Panc1 (cell line): ENCODE results near the gene SAP30. TPM values are rescaled to one million over a fixed set of nuclear protein-coding genes. Genes with fewer than 3 reads are reported as not detected.

Experiments used
- ATAC-seq: fragments of 200-7000 bp; cut with Tn5 transposase; 2 replicates; pipeline ENCODE4 v1.9.1; 2020; ENCODE audit warnings: mild to moderate bottlenecking, moderate library complexity
- BruUV-seq: library from RNA; stranded (reverse); fragments of 400-500 nt; replicated peaks from 2 replicates; lab custom pipeline; 2021; lab: Mats Ljungman, UMichigan
- CTCF ChIA-PET: fragments of 300-600 bp; sonication (Branson Sonifier 250); formaldehyde crosslinking; loops from one replicate; lab custom pipeline; 2022; ENCODE audit warnings: antibody characterized with exemption; lab: Charles Lee
- POLR2A ChIA-PET: fragments of 300-600 bp; sonication (Branson Sonifier 250); formaldehyde crosslinking; loops from one replicate; lab custom pipeline; 2022; ENCODE audit warnings: antibody characterized with exemption; lab: Charles Lee
- DNase-seq: peaks from one replicate; pipeline ENCODE4 v3.0.0-alpha.2; 2010; ENCODE audit warnings: low read depth, low spot score
- H3K27ac ChIP-seq: 2 replicates; pipeline ENCODE4 v1.5.1; 2011; ENCODE audit warnings: mild to moderate bottlenecking, low read length, inconsistent platforms
- H3K27me3 ChIP-seq: fragments of 200-500 bp; sonication (Bioruptor generic); 2 replicates; pipeline ENCODE4 v1.6.0; 2014; ENCODE audit warnings: low read length, inconsistent platforms; ENCODE audit not compliant: control insufficient read depth, insufficient read depth
- H3K36me3 ChIP-seq: fragments of 200-500 bp; sonication (Bioruptor generic); 2 replicates; pipeline ENCODE4 v1.5.1; 2014; ENCODE audit warnings: inconsistent platforms, mild to moderate bottlenecking, low read length, moderate library complexity; ENCODE audit not compliant: control insufficient read depth, insufficient read depth
- H3K4me1 ChIP-seq: 2 replicates; pipeline ENCODE4 v1.5.1; 2011; ENCODE audit warnings: inconsistent platforms, mild to moderate bottlenecking, low read length, moderate library complexity; ENCODE audit not compliant: control insufficient read depth, insufficient read depth
- H3K4me3 ChIP-seq, 2 experiments: 2 replicates each; pipeline ENCODE4 v1.5.1; 2011 to 2012; ENCODE audit warnings: low read depth in 2 of 2, low read length in 2 of 2, mild to moderate bottlenecking in 2 of 2, inconsistent platforms in 1 of 2, moderate library complexity in 1 of 2
- H3K9me3 ChIP-seq: fragments of 200-500 bp; sonication (Bioruptor generic); 2 replicates; pipeline ENCODE4 v1.5.1; 2014; ENCODE audit warnings: low read depth, mild to moderate bottlenecking, inconsistent platforms, low read length, moderate library complexity; ENCODE audit not compliant: control insufficient read depth, insufficient read depth
- POLR2AphosphoS5 ChIP-seq: IDR thresholded peaks from 2 replicates; pipeline ENCODE4 v1.6.1; 2012; ENCODE audit warnings: mild to moderate bottlenecking, low read depth, low read length, moderate library complexity
- SIN3A ChIP-seq: IDR thresholded peaks from 2 replicates; pipeline ENCODE4 v1.6.1; 2012; ENCODE audit warnings: low read depth, mild to moderate bottlenecking, low read length, moderate library complexity, borderline replicate concordance; ENCODE audit not compliant: insufficient read depth
- TCF7L2 ChIP-seq: IDR thresholded peaks from 2 replicates; pipeline ENCODE4 v1.6.1; 2011; ENCODE audit warnings: mild to moderate bottlenecking, low read depth, low read length, inconsistent platforms
- in situ Hi-C: cut with HindIII; loops from 2 replicates; pipeline ENCODE4 v1.10.0; 2016; ENCODE audit warnings: low sequenced_read_pairs, low pct_unique_long_range_greater_than_20kb
- intact Hi-C: fragments of 100-400 bp; cut with micrococcal nuclease; formaldehyde crosslinking; loops from one replicate; pipeline ENCODE4 v1.10.0; 2022; ENCODE audit not compliant: unreplicated experiment
- total RNA-seq: library from RNA; stranded (reverse); gene quantifications from one replicate; pipeline ENCODE4 v1.2.1, GENCODE V29; 2021; ENCODE audit not compliant: unreplicated experiment
- TF ChIP-seq, protein P1 (sequence below), 2 experiments: IDR thresholded peaks; 2 replicates each; pipeline ENCODE4 v1.6.1; 2011 to 2012; ENCODE audit warnings: low read depth in 2 of 2, control low read depth in 1 of 2, low read length in 1 of 2, mild to moderate bottlenecking in 1 of 2, moderate library complexity in 1 of 2; ENCODE audit not compliant: insufficient read depth in 1 of 2
- TF ChIP-seq, protein P2 (sequence below): fragments of 450-650 bp; IDR thresholded peaks from 2 replicates; pipeline ENCODE4 v1.5.1; 2017; ENCODE audit warnings: mild to moderate bottlenecking

The SAP30 gene
- total RNA-seq, 1 experiment from 2014 or later, result 23.4 TPM

DNA sequence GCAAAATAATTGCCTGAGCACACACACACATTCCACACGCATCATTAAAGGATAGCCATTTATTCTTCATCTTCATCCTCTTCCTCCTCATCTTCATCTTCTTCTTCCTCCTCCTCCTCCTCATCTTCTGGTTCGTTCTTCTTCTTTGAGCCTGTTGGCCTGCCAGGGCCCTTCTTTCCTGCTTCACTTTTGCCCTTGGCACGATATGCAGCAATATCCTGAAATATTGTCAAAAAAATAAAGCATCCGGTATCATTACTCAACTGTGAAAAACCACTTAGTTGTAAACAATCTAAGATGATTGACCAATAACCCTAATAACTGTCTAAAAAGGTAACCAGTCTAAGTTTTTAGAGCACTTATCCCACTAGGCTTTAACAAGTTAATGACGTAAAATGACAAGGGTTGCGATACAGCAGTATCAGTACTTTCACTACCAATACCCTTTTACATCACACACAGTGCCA is 38.7 kb upstream of the SAP30 start:
- Histone ChIP-seq H3K36me3 (peaks cover 12% of the 10 kb centered on the region), H3K4me1 (peaks cover 11% of the 10 kb centered on the region; the same call in 1 of the 2 replicates), H3K27ac (peak overlapping the region; percentile 91), H3K9me3 (no peaks in the 10 kb centered on the region), H3K4me3 (peak overlapping the region; percentile 86 to 91), H3K27me3 (no peaks in the 10 kb centered on the region)
- no TSS peak for BruUV-seq
- DNase-seq (no peak), ATAC-seq (no peak)
- intact Hi-C loops, result loop anchor here (5.0 kb wide), 1 partner anchor 35 kb away; no protein-coding TSS in a partner anchor
- POLR2A ChIA-PET, result no interaction called here
- CTCF ChIA-PET, result no interaction called here
- no peak for TF ChIP-seq POLR2AphosphoS5
- TF ChIP-seq TCF7L2, result no peak
- TF ChIP-seq SIN3A, result no peak
- TF ChIP-seq, protein P1, sequence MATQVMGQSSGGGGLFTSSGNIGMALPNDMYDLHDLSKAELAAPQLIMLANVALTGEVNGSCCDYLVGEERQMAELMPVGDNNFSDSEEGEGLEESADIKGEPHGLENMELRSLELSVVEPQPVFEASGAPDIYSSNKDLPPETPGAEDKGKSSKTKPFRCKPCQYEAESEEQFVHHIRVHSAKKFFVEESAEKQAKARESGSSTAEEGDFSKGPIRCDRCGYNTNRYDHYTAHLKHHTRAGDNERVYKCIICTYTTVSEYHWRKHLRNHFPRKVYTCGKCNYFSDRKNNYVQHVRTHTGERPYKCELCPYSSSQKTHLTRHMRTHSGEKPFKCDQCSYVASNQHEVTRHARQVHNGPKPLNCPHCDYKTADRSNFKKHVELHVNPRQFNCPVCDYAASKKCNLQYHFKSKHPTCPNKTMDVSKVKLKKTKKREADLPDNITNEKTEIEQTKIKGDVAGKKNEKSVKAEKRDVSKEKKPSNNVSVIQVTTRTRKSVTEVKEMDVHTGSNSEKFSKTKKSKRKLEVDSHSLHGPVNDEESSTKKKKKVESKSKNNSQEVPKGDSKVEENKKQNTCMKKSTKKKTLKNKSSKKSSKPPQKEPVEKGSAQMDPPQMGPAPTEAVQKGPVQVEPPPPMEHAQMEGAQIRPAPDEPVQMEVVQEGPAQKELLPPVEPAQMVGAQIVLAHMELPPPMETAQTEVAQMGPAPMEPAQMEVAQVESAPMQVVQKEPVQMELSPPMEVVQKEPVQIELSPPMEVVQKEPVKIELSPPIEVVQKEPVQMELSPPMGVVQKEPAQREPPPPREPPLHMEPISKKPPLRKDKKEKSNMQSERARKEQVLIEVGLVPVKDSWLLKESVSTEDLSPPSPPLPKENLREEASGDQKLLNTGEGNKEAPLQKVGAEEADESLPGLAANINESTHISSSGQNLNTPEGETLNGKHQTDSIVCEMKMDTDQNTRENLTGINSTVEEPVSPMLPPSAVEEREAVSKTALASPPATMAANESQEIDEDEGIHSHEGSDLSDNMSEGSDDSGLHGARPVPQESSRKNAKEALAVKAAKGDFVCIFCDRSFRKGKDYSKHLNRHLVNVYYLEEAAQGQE (IDR thresholded peaks at IDR 0.05; ENCODE audit: insufficient read depth in 1 of 2, low read depth in 2 of 2, low read length in 1 of 2), result no peak
- TF ChIP-seq, protein P2, sequence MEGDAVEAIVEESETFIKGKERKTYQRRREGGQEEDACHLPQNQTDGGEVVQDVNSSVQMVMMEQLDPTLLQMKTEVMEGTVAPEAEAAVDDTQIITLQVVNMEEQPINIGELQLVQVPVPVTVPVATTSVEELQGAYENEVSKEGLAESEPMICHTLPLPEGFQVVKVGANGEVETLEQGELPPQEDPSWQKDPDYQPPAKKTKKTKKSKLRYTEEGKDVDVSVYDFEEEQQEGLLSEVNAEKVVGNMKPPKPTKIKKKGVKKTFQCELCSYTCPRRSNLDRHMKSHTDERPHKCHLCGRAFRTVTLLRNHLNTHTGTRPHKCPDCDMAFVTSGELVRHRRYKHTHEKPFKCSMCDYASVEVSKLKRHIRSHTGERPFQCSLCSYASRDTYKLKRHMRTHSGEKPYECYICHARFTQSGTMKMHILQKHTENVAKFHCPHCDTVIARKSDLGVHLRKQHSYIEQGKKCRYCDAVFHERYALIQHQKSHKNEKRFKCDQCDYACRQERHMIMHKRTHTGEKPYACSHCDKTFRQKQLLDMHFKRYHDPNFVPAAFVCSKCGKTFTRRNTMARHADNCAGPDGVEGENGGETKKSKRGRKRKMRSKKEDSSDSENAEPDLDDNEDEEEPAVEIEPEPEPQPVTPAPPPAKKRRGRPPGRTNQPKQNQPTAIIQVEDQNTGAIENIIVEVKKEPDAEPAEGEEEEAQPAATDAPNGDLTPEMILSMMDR, result no peak
- in situ Hi-C loops, result no loop called here

DNA sequence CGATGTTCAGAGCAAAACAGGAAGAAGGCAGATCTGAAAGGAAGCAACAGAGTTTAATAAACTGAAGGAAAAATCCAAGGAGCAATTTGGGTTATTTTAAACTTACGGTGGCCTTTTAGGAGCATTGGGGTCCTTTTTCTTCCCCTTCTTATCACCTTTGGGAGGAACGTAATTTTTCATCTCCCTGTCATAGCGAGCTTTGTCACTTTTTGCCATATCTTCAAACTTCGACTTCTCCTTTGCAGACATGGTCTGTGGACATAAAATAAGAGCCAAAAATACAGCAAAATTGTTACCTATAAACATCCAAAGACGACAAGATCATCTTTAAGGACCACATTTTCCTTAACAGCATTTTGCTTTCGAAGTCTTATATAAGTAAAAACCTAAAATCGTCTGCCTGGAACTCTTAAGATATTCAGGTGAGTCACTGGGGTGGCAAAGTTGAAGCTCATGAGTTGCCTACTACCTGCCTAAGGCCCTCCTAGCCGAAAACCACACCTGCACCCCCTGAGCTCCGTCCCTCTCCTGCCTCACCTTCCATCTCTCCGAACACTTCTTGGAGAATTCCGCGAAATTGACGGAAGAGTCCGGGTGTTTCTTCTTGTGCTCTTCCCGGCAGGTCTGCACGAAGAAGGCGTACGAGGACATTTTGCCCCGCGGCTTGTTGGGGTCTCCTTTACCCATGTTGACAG is 37.6 kb upstream of the SAP30 start:
- ChIA-PET POLR2A (interaction anchor here (0.7 to 3.1 kb wide), 2 partner anchors 37 to 649 kb away, joined by 3 to 19 read pairs; partner anchors contain the start of gene SAP30), CTCF (no interaction called here)
- Histone ChIP-seq H3K4me1 (peaks cover 11% of the 10 kb centered on the region; the same call in 1 of the 2 replicates), H3K27ac (peak overlapping the region; percentile 91), H3K9me3 (no peaks in the 10 kb centered on the region), H3K27me3 (no peaks in the 10 kb centered on the region), H3K36me3 (peaks cover 12% of the 10 kb centered on the region), H3K4me3 (peak overlapping the region; percentile 86 to 91)
- no TSS peak for BruUV-seq
- intact Hi-C loops (loop anchor here (5.0 kb wide), 1 partner anchor 34 kb away; no protein-coding TSS in a partner anchor), in situ Hi-C loops (no loop called here)
- TF ChIP-seq, protein P1 (IDR thresholded peaks at IDR 0.05; ENCODE audit: insufficient read depth in 1 of 2, low read depth in 2 of 2, low read length in 1 of 2), result no peak
- TF ChIP-seq SIN3A (no peak), TCF7L2 (no peak), POLR2AphosphoS5 (0 out of 2 replicates have a peak, but pooled peaks have one; percentile 21)
- TF ChIP-seq, protein P2, result no peak
- ATAC-seq, result no peak
- no peak for DNase-seq
